ENCODE results near the gene CXCL12. TPM values are rescaled to one million over a fixed set of nuclear protein-coding genes. Genes with fewer than 3 reads are reported as not detected.

Gene CXCL12
- total RNA-seq, 1 donor from 2014 or later: 2.2 TPM

DNA sequence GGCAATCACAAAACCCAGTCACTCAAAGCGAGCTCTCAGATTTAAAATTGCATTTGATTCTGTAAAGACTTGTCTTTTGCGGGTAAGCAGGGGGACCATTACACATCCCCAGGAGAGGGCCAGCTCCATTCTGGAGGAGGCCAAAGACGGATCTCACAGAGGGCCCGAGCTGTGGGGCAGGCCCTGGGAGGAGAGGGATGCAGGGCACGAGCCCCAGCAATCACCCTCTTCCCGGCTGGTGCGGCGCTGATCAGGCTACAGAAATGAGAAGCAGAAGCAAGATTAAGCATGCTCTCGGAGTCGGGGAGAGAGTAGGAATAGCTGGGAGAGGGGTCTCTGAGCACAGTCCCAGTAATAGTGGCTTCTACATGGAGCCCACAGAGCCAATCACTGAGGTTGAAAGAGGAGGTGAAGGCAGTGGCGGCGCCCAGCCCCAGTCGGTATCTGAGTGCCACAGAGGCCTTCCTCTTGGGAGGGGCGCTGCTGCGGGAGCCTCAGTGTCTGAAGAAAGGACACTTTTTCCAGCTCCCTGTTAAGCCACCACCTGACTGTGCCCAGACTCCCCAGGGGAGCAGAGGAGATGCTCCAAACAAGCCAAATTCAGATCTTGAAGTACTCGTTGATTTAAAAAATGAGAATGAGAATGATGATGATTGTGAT is 7.1 kb downstream of the CXCL12 start:
- no peak overlapping the region for H3K4me3 Mint-ChIP-seq (ENCODE audit: unreplicated experiment)
- no peak for TF ChIP-seq CTCF (IDR thresholded peaks at IDR 0.05; ENCODE audit: partially characterized antibody, unreplicated experiment)

DNA sequence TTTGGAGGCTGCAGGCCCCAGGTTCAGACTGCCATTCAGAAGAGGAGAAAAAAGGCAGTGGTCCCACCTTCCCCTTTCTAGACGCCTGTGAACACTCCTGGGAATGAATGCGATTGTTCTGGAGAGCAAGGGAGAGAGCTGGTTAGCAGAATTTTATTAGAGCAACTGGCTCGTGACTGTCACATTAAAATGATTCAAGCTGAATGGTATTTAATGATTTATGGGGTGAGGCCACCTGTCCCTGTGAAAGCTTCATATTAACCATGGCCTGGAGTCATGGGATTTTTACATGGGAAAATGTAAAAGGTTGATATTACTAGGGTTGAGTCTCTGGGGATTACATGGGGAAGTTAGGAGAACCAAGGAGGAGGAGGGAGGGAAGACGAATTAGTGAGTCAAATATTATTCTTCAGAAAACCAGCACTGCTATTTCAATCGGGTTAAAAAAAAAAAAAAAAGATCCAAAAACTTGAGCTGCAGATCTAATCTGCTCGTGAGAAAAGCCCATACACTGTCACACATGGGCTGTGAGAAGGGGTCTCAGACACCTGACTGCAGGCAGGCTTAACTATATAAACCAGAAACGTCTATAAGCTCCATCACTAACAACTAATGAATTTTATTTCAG is 8.3 kb downstream of the CXCL12 start:
- H3K9me3 Mint-ChIP-seq (ENCODE audit: unreplicated experiment): peaks cover under 1% of the 10 kb centered on the region
- H3K36me3 Mint-ChIP-seq (ENCODE audit: unreplicated experiment): no peaks in the 10 kb centered on the region
- peaks cover 8% of the 10 kb centered on the region for H3K27me3 Mint-ChIP-seq (ENCODE audit: unreplicated experiment)
- no peak overlapping the region for H3K27ac Mint-ChIP-seq (ENCODE audit: unreplicated experiment)
- no peak for DNase-seq
- H3K4me3 Mint-ChIP-seq (ENCODE audit: unreplicated experiment): no peak overlapping the region
- H3K4me1 Mint-ChIP-seq (ENCODE audit: low read depth, unreplicated experiment): peaks cover 5% of the 10 kb centered on the region
- TF ChIP-seq CTCF (IDR thresholded peaks at IDR 0.05; ENCODE audit: partially characterized antibody, unreplicated experiment): no peak

More for the DNA sequence above, 7.1 kb downstream of the CXCL12 start:
- H3K4me1 Mint-ChIP-seq (ENCODE audit: low read depth, unreplicated experiment): peaks cover 7% of the 10 kb centered on the region
- no peak overlapping the region for H3K27ac Mint-ChIP-seq (ENCODE audit: unreplicated experiment)
- peaks cover 8% of the 10 kb centered on the region for H3K27me3 Mint-ChIP-seq (ENCODE audit: unreplicated experiment)
- no peaks in the 10 kb centered on the region for H3K36me3 Mint-ChIP-seq (ENCODE audit: unreplicated experiment)
- H3K9me3 Mint-ChIP-seq (ENCODE audit: unreplicated experiment): peaks cover 3% of the 10 kb centered on the region
- DNase-seq: no peak

GRCh38 chr10:44374155-44374554 is 10.7 kb downstream of the CXCL12 start:
- H3K36me3 Mint-ChIP-seq (ENCODE audit: unreplicated experiment): no peaks in the 10 kb centered on the region
- no peak overlapping the region for H3K27ac Mint-ChIP-seq (ENCODE audit: unreplicated experiment)
- no peak for DNase-seq
- no peak overlapping the region for H3K4me3 Mint-ChIP-seq (ENCODE audit: unreplicated experiment)
- peaks cover 9% of the 10 kb centered on the region for H3K4me1 Mint-ChIP-seq (ENCODE audit: low read depth, unreplicated experiment)
- TF ChIP-seq CTCF (IDR thresholded peaks at IDR 0.05; ENCODE audit: partially characterized antibody, unreplicated experiment): no peak
- H3K27me3 Mint-ChIP-seq (ENCODE audit: unreplicated experiment): peaks cover 8% of the 10 kb centered on the region
- H3K9me3 Mint-ChIP-seq (ENCODE audit: unreplicated experiment): no peaks in the 10 kb centered on the region

GRCh38 chr10:44373341-44373995 is 11.4 kb downstream of the CXCL12 start:
- H3K36me3 Mint-ChIP-seq (ENCODE audit: unreplicated experiment): no peaks in the 10 kb centered on the region

More at GRCh38 chr10:44373341-44373995, 11.4 kb downstream of the CXCL12 start:
- Mint-ChIP-seq H3K4me1 (ENCODE audit: low read depth, unreplicated experiment) (peaks cover 9% of the 10 kb centered on the region), H3K9me3 (ENCODE audit: unreplicated experiment) (no peaks in the 10 kb centered on the region), H3K27me3 (ENCODE audit: unreplicated experiment) (peaks cover 5% of the 10 kb centered on the region), H3K27ac (ENCODE audit: unreplicated experiment) (no peak overlapping the region), H3K4me3 (ENCODE audit: unreplicated experiment) (no peak overlapping the region)
- DNase-seq: no peak
- TF ChIP-seq CTCF (IDR thresholded peaks at IDR 0.05; ENCODE audit: partially characterized antibody, unreplicated experiment): no peak
